ENCODE measurements around the gene ONECUT1.

ONECUT1 gene

GRCh38 chr15:52730594-52730993 lies 59.5 kb downstream of the ONECUT1 start:
- no peak for DNase-seq

GRCh38 chr15:52730173-52730572 lies 60.0 kb downstream of the ONECUT1 start:
- no peak for DNase-seq

- DNase-seq: no peak
Observed at GRCh38 chr15:52728899-52729298, 61.2 kb downstream of the ONECUT1 start.

- no peak for DNase-seq
Observed at GRCh38 chr15:52727815-52728214, 62.3 kb downstream of the ONECUT1 start.

- no peak for DNase-seq
Observed at GRCh38 chr15:52726195-52726594, 63.9 kb downstream of the ONECUT1 start.

- no peak for DNase-seq
Observed at GRCh38 chr15:52718551-52718950, 71.6 kb downstream of the ONECUT1 start.

- DNase-seq: no peak
Observed at GRCh38 chr15:52717924-52718323, 72.2 kb downstream of the ONECUT1 start.

- no peak for DNase-seq
Observed at GRCh38 chr15:52717481-52717880, 72.7 kb downstream of the ONECUT1 start.

- no peak for DNase-seq
Observed at GRCh38 chr15:52716536-52716935, 73.6 kb downstream of the ONECUT1 start.

GRCh38 chr15:52715411-52715810 lies 74.7 kb downstream of the ONECUT1 start:
- no peak for DNase-seq

- DNase-seq: no peak
Observed at GRCh38 chr15:52714968-52715367, 75.2 kb downstream of the ONECUT1 start.

GRCh38 chr15:52710708-52711389 lies 79.3 kb downstream of the ONECUT1 start:
- DNase-seq: no peak

GRCh38 chr15:52710050-52710707 lies 80.0 kb downstream of the ONECUT1 start:
- no peak for DNase-seq

GRCh38 chr15:52709187-52709981 lies 80.8 kb downstream of the ONECUT1 start:
- DNase-seq: no peak

All from bone marrow (tissue), 2 donors.